Measurements from ENCODE around the gene KCNMA1. TPM values are rescaled to one million over a fixed set of nuclear protein-coding genes. Genes with fewer than 3 reads are reported as not detected.

Gene KCNMA1
- total and polyA plus RNA-seq, 9 of the 15 experiments (the other 6 are each of a cell fraction or from before 2014, with no cell fraction given): 0.01 to 0.95 (median 0.15) TPM; not detected in 4

DNA sequence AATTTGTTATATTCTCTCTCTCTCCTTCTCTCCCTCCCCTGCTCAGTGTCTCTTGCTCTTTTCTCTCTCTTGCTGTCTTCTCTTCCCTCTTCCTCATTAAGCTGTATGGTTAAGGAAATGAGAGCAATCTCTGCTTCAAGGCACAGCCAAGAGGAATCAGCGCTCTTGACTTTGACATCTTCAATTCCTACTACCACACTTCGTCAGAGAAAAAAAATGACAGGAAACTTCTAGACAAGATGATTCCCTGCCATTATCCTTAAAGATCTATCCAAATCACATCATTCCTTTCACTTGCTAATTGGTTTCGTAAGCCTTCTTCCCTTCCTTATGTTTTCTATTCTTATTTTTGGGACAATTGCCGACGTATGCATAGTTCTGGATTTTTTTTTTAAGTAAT lies 425.0 kb downstream of the KCNMA1 start (continued):
- TF ChIP-seq, protein P1, sequence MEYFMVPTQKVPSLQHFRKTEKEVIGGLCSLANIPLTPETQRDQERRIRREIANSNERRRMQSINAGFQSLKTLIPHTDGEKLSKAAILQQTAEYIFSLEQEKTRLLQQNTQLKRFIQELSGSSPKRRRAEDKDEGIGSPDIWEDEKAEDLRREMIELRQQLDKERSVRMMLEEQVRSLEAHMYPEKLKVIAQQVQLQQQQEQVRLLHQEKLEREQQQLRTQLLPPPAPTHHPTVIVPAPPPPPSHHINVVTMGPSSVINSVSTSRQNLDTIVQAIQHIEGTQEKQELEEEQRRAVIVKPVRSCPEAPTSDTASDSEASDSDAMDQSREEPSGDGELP (CRISPR knock-in tag; IDR thresholded peaks at IDR 0.05; ENCODE audit: borderline replicate concordance): no peak
- TF ChIP-seq ERF (CRISPR knock-in tag; IDR thresholded peaks at IDR 0.05) (no peak), ZNF140 (CRISPR knock-in tag; IDR thresholded peaks at IDR 0.05) (no peak), SAFB2 (IDR thresholded peaks at IDR 0.05; ENCODE audit: borderline replicate concordance, low read depth, low read length, severe bottlenecking) (no peak), RFX7 (CRISPR knock-in tag; IDR thresholded peaks at IDR 0.05) (no peak), FUS (optimal IDR thresholded peaks at IDR 0.05; ENCODE audit: low read depth, low read length) (no peak), NFE2 (IDR thresholded peaks at IDR 0.05; ENCODE audit: low read depth) (no peak)
- TF ChIP-seq, protein P2, sequence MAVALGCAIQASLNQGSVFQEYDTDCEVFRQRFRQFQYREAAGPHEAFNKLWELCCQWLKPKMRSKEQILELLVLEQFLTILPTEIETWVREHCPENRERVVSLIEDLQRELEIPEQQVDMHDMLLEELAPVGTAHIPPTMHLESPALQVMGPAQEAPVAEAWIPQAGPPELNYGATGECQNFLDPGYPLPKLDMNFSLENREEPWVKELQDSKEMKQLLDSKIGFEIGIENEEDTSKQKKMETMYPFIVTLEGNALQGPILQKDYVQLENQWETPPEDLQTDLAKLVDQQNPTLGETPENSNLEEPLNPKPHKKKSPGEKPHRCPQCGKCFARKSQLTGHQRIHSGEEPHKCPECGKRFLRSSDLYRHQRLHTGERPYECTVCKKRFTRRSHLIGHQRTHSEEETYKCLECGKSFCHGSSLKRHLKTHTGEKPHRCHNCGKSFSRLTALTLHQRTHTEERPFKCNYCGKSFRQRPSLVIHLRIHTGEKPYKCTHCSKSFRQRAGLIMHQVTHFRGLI (CRISPR knock-in tag; IDR thresholded peaks at IDR 0.05): no peak
- TF ChIP-seq, protein P3, sequence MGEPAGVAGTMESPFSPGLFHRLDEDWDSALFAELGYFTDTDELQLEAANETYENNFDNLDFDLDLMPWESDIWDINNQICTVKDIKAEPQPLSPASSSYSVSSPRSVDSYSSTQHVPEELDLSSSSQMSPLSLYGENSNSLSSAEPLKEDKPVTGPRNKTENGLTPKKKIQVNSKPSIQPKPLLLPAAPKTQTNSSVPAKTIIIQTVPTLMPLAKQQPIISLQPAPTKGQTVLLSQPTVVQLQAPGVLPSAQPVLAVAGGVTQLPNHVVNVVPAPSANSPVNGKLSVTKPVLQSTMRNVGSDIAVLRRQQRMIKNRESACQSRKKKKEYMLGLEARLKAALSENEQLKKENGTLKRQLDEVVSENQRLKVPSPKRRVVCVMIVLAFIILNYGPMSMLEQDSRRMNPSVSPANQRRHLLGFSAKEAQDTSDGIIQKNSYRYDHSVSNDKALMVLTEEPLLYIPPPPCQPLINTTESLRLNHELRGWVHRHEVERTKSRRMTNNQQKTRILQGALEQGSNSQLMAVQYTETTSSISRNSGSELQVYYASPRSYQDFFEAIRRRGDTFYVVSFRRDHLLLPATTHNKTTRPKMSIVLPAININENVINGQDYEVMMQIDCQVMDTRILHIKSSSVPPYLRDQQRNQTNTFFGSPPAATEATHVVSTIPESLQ (CRISPR knock-in tag; IDR thresholded peaks at IDR 0.05): no peak
- TF ChIP-seq, protein P4, sequence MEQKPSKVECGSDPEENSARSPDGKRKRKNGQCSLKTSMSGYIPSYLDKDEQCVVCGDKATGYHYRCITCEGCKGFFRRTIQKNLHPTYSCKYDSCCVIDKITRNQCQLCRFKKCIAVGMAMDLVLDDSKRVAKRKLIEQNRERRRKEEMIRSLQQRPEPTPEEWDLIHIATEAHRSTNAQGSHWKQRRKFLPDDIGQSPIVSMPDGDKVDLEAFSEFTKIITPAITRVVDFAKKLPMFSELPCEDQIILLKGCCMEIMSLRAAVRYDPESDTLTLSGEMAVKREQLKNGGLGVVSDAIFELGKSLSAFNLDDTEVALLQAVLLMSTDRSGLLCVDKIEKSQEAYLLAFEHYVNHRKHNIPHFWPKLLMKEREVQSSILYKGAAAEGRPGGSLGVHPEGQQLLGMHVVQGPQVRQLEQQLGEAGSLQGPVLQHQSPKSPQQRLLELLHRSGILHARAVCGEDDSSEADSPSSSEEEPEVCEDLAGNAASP (IDR thresholded peaks at IDR 0.05): no peak
